GM12873 (cell line): ENCODE results near the gene WRAP53.

ENCODE experiments used
- CTCF ChIP-seq: IDR thresholded peaks from 2 replicates; pipeline ENCODE4 v1.5.1; 2012; ENCODE audit warnings: low read depth, mild to moderate bottlenecking, moderate library complexity, low read length, control low read depth; ENCODE audit not compliant: insufficient read depth; ENCODE audit errors: missing control alignments

WRAP53 gene

GRCh38 chr17:7687908-7688807 lies at the start of gene WRAP53:
WRAP53 (plus strand) TSS chr17:7688477; CDS start chr17:7688649, 172 bp downstream.
- TF ChIP-seq CTCF = peak; percentile 90

GRCh38 chr17:7640783-7641182 lies 47.5 kb upstream of the WRAP53 start:
- no peak for TF ChIP-seq CTCF

- TF ChIP-seq CTCF = no peak
Measured at GRCh38 chr17:7644775-7645174, 43.5 kb upstream of the WRAP53 start.

- no peak for TF ChIP-seq CTCF
Measured at GRCh38 chr17:7646457-7646856, 41.8 kb upstream of the WRAP53 start.

GRCh38 chr17:7647018-7647417 lies 41.3 kb upstream of the WRAP53 start:
- no peak for TF ChIP-seq CTCF

GRCh38 chr17:7650509-7651096 lies 37.7 kb upstream of the WRAP53 start, which contains the start of gene ATP1B2:
ATP1B2 (plus strand) TSS chr17:7650926; CDS start chr17:7651519, 593 bp downstream.
- TF ChIP-seq CTCF = no peak

GRCh38 chr17:7651097-7651664 lies 37.1 kb upstream of the WRAP53 start:
- TF ChIP-seq CTCF = no peak
